Bone marrow (tissue), 2 donors: ENCODE results near the gene GATD1.
A peak's percentile ranks its signal among the peaks of the same experiment; 100 is the strongest.

ENCODE experiments used
- DNase-seq, 2 donors: peaks; one replicate each; lab custom pipeline; 2025; lab: John Stamatoyannopoulos, UW

Gene GATD1

DNA sequence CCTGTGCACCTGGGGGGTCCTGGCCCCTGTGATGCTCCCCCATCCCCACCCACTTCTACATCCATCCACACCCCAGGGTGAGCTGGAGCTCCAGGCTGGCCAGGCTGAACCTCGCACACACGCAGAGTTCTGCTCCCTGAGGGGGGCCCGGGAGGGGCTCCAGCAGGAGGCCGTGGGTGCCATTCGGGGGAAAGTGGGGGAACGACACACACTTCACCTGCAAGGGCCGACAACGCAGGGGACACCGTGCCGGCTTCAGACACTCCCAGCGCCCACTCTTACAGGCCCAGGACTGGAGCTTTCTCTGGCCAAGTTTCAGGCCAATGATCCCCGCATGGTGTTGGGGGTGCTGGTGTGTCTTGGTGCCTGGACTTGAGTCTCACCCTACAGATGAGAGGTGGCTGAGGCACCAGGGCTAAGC is 50.0 kb downstream of the GATD1 start:
- no peak for DNase-seq

DNA sequence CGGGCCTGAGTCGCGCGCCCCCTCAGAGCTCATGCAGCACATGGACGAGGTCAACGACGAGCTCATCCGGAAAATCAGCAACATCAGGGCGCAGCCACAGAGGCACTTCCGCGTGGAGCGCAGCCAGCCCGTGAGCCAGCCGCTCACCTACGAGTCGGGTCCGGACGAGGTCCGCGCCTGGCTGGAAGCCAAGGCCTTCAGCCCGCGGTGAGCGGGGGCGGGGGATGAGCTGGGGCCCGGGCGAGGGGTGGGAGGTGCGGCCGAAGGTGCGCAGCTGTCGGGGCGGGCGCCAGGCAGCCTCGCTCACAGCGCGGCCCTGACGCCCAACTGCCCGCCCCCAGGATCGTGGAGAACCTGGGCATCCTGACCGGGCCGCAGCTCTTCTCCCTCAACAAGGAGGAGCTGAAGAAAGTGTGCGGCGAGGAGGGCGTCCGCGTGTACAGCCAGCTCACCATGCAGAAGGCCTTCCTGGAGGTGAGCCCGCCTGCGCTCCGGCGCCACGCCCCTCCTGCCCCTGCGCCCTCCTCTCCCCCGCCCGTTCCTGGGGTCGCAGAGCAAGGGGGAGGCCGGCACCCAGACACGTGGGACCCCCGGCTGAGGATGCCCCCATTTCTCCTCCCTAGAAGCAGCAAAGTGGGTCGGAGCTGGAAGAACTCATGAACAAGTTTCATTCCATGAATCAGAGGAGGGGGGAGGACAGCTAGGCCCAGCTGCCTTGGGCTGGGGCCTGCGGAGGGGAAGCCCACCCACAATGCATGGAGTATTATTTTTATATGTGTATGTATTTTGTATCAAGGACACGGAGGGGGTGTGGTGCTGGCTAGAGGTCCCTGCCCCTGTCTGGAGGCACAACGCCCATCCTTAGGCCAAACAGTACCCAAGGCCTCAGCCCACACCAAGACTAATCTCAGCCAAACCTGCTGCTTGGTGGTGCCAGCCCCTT is 50.7 kb downstream of the GATD1 start:
- DNase-seq = no peak

DNA sequence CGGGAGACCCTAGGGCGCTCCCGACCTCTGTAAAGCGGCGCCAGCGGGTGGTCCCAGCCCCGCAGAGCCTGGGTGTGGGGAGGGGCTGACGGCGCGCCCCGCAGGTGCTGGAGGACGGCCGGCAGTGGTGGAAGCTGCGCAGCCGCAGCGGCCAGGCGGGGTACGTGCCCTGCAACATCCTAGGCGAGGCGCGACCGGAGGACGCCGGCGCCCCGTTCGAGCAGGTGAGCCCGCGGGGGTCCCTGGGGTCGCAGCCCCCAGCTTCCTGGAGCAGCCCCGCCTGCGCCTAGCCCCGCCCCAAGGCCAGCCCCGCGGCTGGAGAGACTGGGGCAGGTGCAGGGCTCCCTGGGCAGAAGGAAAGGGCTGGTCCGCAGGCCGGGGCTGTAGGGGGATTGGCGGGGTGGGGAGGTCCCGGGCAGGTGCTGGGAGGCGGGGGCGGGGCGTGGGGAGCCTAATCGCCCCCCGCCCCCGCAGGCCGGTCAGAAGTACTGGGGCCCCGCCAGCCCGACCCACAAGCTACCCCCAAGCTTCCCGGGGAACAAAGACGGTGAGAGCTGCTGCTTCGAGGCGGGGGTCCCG is 51.6 kb downstream of the GATD1 start:
- DNase-seq = no peak

DNA sequence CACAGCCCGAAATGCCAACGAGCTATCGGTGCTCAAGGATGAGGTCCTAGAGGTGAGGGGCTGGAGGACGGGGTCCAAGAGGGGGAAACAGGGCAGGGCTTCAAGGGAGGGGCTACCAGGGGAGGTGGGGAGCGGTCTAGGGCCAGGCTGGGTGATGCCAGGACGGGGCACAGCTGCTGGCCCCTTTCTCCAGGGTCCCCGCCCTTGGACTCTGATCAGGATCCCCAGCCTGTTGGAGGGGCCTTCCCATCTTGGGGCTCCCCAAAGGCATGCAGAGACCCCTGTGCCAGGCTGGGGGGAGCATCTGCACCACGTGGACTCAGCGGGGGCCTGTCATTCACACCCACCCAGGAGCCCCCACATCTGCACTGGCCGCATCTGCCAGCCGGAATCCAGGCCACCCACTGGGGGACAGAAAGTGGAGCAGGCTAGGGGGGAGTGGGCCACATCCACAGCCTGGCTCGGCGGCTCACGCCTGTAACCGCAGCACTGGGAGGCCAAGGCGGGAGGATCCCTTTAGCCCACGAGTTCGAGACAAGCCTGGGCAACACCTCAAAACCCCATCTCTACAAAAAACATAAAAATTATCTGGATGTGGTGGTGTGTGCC is 52.4 kb downstream of the GATD1 start:
- DNase-seq = no peak

DNA sequence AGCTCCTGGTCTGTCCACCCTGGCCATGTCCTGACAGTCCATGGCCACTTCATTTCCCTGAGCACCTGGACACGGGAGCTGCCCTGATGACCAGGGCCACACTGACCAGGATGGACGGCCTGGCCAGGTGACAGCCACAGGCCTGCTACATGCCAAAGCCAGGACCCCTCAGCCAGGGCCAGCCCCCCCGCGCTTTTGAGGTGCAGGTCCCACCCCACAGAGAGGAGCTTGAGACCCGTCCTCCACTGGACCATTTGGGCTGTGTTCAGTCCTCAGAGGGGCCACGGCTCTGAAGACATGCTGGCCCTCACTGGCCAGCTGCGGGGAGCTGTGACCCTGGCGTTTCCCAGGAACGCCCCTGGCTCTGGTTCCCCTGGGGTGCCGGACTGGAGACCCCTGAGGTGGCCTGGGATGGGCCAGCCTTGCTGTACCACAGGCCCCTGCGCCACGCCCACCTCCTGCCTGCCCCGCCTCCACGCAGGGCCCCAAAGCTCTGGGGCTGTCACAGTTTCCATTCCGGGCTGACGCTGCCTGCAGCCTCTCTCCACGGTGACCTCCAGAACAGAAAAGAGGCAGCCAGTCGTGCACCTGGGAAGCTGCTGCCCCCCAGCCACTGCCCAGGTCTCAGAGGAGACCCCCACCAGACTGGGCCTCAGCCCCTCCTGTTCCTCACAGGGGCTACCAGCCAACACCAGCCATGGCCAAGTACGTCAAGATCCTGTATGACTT is 53.1 kb downstream of the GATD1 start:
- DNase-seq = no peak

DNA sequence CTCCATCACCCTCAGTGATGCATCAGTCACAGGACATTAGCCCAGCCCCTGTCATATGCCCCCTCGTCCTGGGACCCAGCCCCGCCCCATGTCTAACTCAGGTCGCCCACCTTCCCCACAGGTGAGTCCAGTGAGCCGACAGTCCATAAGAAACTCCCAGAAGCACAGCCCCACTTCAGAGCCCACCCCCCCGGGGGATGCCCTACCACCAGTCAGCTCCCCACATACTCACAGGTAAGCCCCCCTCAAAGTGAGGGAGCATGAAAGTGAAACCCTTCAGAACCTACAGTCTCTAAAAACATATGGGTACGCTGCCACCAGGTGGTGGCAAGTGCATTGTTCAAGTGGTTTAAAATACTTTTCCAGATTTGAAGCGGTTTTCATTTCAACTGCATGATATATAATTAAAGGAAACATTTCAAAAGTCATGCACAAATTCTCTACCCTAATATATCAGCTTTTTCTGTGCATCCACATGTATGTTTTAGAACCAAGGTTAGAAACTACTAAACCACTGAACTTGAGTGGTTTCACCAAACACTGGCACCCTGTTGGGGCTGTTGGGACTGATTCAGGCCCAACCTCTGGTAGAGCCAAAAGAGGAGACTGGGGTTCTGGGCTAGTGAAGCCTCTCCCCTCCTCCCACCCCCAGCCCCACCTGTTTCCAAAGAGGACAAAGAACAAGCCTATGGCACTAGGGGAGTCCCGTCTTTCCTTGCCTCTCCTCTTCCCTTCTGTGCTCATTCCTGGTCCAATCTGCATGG is 54.0 kb downstream of the GATD1 start:
- peak in 1 of 2 donors; percentile 65 for DNase-seq

DNA sequence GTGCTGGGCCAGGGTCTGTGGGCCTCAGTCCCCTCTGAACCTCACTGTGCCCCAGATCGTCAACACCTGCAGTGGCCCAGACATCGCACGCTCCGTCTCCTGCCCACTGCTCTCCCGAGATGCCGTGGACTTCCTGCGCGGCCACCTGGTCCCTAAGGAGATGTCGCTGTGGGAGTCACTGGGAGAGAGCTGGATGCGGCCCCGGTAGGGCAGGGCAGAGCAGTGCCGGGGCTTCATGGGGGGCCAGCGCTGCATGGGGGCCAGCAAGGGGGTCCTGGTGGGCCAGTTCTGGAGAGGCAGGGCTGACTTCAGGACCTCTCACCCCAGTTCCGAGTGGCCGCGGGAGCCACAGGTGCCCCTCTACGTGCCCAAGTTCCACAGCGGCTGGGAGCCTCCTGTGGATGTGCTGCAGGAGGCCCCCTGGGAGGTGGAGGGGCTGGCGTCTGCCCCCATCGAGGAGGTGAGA is 54.9 kb downstream of the GATD1 start:
- no peak for DNase-seq

DNA sequence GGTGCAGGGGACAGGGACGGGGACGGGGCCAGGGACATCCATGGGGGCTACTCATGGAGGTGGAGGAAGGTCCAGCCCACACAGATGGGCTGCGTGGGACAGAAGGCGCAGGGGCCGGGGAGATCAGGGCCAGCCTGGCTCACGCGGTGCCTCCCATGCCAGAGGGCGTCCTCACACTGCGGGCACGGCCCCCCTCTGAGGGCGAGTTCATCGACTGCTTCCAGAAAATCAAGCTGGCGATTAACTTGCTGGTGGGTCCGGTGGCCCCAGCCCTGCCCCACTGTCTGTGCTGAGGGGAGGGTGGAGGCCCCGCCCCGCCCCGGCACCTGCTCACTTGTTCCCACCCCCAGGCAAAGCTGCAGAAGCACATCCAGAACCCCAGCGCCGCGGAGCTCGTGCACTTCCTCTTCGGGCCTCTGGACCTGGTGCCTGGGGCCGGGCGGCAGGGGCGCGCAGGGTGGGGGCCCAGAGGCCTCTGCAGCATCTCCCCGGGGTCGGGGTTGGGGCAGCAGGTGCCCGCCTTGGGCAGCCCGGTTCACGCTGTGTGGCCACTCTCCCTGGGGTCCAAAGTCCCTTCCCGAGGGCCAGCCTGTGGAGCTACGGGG is 55.4 kb downstream of the GATD1 start:
- DNase-seq = no peak

DNA sequence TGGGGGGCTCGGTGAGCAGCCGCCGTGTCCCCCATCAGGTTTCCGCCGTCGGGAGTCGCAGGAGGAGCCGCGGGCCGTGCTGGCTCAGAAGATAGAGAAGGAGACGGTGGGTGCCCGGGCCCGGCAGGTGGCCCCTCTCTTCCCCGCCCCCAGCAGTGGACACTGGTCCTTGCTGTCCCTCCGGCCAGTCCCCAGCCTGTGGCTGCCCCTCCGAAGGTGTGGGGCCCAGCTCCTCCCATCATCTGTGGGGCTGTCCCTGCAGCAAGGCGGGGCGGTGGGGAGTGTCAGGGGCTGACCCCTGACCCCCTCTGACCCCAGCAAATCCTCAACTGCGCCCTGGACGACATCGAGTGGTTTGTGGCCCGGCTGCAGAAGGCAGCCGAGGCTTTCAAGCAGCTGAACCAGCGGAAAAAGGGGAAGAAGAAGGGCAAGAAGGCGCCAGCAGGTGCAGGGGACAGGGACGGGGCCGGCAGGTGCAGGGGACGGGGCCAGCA is 56.0 kb downstream of the GATD1 start:
- DNase-seq = no peak

DNA sequence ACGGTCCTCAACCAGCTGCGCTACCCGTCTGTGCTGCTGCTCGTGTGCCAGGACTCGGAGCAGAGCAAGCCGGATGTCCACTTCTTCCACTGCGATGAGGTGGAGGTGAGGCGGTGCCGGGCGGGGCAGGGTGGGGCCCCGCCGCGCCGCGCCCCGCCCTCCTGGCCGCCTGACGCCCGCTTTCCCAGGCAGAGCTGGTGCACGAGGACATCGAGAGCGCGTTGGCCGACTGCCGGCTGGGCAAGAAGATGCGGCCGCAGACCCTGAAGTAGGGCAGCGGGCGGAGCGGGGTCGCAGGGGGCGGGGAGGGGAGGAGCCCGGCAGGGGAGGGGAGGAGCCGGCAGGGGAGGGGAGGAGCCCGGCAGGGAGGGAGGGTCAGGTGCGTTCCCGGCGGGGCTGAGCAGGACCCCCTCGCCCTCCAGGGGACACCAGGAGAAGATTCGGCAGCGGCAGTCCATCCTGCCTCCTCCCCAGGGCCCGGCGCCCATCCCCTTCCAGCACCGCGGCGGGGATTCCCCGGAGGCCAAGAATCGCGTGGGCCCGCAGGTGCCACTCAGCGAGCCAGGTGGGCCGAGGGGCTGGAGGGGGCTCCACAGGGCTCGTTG is 56.5 kb downstream of the GATD1 start:
- peak in 1 of 2 donors; percentile 48 for DNase-seq

DNA sequence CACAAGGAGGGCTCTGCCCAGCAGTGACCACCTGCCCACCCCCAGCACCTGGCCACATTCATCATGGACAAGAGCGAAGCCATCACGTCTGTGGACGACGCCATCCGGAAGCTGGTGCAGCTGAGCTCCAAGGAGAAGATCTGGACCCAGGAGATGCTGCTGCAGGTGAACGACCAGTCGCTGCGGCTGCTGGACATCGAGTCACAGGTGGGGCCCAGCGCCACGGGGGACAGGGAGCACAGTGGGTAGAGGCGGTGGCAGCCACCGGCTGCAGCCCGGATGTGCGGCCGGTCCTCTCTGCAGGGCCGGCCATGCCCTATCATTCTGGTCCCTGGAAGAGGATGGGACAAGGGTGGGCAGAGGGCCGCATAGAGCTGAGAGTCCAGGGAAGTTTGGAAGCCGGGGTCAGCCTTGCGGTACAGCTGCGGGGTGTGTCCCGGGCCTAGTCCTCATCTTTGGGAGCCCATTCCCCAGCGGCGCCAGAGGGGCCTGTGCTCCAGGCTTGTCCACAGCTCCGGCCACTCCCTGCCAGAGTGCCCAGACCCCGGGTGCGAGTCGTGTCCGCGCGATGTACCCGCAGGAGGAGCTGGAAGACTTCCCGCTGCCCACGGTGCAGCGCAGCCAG is 57.2 kb downstream of the GATD1 start:
- DNase-seq = no peak

DNA sequence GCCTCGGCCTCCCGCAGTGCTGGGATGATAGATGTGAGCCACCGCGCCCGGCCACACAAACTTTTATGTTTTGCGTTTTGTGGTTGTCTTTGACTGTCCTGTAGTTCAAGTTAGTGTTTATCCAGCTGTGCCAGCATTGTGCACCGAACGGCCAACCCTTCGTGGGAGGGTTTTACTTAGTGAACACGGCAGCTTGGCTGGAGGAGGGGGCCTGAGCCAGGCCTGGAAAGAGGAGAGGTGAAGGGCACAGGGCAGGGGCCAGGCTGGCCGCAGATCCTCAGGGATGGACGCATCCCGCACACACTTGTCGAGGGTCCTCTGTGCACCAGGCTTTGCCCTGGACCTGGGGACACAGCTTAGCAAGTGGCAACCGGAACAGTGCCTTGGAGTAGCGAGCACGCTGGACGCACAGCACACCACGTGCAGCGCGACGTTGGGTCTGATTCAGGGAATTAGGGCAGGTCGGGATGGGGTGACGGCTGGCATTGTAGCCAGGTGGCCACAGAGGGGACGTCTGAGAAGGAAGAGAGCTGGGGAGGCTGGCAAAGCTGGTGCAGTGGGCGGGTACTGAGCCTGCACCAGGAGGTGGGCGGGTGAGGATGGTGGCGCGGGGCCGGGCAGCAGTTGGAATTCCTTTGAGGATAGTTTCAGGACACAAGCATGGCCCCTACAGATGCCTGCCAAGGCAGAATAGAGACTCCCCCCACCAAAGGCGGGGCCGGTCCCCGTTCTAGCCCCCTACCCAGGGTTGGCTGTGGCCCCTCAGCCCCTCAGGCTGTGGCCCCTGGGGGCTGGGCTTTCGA is 57.9 kb downstream of the GATD1 start:
- DNase-seq = no peak
